Fibroblast of pulmonary artery (primary cell): Measurements from ENCODE around the gene CARD9.

Source experiments
- DNase-seq: peaks from one replicate; pipeline ENCODE4 v3.0.0-alpha.2; 2010; ENCODE audit warnings: low read depth
- H3K4me3 ChIP-seq: replicated peaks from 2 replicates; pipeline ENCODE4 v1.5.1; 2011; ENCODE audit warnings: low read depth, mild to moderate bottlenecking, control low read depth, low read length, moderate library complexity
- TF ChIP-seq, protein P1 (sequence below): IDR thresholded peaks from 2 replicates; pipeline ENCODE4 v1.5.1; 2011; ENCODE audit warnings: mild to moderate bottlenecking, control low read depth, low read length, inconsistent platforms; ENCODE audit errors: missing control alignments

Gene CARD9

DNA sequence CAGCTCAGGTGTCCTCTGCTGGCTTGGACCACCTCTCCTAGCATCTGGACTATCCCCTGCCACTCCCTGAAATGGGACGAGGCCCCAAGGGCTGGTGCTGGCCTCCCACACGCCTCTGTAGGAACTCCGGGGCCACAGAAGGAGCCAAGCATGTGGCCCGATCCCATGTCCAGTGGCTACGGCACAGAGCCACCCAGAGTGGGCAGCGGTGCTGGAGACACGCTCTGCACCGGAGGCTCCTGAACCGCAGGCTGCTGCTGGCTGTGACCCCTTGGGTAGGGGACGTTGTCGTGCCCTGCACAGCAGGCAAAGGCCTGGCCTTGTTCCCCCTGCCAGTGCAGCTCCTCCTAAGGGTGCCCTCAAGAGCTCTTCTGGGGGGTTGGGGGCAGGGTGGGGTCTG, 6.4 kb upstream of the CARD9 start:
- H3K4me3 ChIP-seq: no peak overlapping the region
- TF ChIP-seq, protein P1, sequence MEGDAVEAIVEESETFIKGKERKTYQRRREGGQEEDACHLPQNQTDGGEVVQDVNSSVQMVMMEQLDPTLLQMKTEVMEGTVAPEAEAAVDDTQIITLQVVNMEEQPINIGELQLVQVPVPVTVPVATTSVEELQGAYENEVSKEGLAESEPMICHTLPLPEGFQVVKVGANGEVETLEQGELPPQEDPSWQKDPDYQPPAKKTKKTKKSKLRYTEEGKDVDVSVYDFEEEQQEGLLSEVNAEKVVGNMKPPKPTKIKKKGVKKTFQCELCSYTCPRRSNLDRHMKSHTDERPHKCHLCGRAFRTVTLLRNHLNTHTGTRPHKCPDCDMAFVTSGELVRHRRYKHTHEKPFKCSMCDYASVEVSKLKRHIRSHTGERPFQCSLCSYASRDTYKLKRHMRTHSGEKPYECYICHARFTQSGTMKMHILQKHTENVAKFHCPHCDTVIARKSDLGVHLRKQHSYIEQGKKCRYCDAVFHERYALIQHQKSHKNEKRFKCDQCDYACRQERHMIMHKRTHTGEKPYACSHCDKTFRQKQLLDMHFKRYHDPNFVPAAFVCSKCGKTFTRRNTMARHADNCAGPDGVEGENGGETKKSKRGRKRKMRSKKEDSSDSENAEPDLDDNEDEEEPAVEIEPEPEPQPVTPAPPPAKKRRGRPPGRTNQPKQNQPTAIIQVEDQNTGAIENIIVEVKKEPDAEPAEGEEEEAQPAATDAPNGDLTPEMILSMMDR: no peak
- DNase-seq: no peak

DNA sequence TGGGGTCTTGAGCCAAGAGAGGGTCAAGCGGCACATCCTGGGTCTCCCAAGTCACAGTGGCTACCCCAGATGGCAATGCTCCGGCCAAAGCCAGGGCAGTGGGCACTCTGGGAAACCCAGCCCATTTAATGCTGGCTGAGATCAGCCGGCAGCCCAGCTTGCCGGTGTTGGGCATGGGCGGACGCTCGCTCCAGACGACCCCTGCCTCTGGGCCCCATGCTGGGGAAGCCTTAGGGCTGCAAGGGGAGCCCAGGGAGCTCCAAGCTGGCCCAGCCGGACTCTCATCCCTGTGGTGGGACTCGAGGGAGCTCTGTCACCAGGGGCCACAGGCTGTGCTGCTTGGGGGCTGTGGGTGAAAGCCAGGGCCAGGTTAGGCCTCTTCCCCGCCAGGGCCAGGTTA, 5.9 kb upstream of the CARD9 start:
- TF ChIP-seq, protein P1: no peak
- H3K4me3 ChIP-seq: no peak overlapping the region
- no peak for DNase-seq

DNA sequence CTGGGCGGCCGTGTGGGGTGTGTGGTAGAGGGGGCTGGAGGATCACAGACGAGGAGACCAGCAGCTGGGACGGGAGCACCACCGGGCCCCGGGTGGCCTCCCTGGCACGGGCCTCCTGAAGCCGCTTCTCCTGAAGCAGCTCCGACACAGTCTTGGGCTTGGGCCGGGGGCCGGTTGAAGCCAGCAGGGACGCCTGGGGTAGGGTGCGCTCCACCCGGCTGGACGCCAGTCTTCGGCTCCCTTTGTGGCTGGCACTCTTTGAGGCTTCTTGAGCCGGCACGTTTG, 5.5 kb upstream of the CARD9 start:
- no peak for DNase-seq
- H3K4me3 ChIP-seq: no peak overlapping the region
- TF ChIP-seq, protein P1: no peak

DNA sequence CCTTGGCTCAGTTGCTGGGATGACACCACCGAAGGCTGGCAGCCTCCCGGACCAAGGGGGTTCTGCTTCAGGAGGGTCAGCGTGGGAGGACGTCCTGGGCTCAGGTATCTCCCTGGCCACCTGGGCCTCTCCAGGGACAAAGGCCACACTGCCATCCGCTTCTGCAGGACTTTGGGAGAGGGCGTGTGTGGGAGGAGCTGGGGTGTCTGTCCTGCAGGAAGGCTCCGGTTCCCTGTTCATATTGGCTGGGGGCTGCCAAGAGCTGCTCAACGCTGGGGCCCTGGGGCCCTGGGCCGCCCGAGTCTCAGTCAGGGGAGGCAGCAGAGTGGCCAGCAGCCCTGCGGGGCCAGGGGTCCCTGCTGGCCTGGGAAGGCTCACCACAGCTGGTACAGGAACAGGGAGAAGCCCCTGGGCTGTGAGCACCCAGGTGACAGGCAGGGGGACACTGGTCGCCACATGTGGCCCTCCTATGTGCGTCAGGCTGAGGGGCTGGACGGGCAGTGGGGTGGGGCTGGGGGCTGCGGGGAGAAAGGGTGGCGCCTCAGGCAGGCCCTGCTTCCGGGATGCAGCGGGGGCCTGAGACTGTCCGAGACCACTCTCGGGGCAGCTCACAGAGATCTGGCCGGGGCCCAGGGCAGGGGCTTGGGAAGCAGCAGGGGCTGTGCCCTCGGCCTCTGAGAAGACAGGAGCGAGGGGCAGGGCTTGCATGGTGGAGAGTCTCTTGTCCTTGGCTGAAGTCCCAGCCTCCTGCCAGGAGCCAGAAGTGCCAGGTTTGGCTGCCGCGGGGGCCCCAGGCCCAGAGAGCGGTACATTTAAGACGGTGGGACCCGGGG, 4.9 kb upstream of the CARD9 start:
- no peak overlapping the region for H3K4me3 ChIP-seq
- TF ChIP-seq, protein P1: no peak
- no peak for DNase-seq

DNA sequence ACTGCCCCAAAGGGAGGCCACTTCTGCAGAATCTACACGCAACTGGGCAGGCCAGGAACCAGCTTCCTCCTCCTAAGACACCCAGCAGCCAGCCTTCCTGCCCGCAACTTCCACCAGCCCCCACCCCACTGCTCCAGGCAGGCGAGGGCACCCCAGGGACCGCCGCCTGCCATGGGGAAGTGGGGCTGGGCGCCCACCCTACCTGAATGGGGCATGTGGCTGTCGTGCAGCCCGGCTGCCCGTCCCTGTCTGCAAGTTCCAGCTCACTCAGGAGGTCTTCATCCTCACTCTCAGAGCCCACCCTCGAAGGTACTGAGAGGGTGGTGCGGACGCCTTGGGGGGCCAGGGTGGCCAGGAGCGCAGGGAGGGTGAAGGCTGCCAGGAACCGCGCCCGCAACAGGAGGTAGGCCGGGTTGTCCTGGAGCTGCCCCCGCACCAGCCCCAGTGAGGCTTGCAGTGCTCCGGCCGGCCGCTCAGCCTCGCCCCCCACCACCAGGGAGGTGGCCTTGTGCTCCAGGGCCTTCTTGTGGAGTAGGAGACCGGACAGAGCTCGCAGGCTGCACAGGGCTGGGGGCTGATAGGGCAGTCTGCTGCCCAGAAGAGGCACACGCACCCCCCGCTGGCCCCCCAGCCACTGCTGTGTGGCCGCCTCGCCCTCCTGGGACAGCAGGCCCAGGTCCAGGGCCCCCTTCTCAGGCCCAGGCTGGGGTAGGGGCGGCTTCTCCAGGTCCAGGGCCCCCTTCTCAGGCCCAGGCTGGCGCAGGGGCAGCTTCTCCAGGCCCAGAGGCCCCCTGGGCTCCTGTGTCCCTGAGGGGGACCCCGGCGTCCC, 4.1 kb upstream of the CARD9 start:
- TF ChIP-seq, protein P1: no peak
- H3K4me3 ChIP-seq: no peak overlapping the region
- DNase-seq: no peak

DNA sequence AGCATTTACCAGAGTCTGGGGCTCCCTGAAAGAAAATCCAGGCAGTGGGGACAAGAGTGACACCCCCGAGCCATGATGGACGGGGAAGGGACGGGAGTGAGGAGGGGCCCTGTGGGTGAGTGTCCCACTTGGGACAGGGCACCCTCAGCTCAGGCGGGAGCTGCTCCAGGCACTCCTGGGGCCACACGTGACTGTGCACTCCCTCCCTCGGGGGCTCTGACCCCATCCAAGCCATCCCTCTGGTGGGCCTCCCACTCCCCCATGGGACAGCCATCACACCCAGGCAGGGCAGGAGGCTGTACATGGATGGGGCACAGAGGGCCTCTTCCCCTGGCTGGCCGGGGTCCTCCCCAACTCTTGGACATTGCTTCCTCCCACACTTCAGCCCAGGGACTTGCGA, 3.0 kb upstream of the CARD9 start:
- no peak overlapping the region for H3K4me3 ChIP-seq
- DNase-seq: no peak
- TF ChIP-seq, protein P1: no peak
